ENCODE measurements around the gene TRPM2.

GRCh38 chr21:44418876-44419230 lies 65.4 kb downstream of the TRPM2 start:
- TF ChIP-seq, protein P1, sequence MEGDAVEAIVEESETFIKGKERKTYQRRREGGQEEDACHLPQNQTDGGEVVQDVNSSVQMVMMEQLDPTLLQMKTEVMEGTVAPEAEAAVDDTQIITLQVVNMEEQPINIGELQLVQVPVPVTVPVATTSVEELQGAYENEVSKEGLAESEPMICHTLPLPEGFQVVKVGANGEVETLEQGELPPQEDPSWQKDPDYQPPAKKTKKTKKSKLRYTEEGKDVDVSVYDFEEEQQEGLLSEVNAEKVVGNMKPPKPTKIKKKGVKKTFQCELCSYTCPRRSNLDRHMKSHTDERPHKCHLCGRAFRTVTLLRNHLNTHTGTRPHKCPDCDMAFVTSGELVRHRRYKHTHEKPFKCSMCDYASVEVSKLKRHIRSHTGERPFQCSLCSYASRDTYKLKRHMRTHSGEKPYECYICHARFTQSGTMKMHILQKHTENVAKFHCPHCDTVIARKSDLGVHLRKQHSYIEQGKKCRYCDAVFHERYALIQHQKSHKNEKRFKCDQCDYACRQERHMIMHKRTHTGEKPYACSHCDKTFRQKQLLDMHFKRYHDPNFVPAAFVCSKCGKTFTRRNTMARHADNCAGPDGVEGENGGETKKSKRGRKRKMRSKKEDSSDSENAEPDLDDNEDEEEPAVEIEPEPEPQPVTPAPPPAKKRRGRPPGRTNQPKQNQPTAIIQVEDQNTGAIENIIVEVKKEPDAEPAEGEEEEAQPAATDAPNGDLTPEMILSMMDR (conservative IDR thresholded peaks at IDR 0.05), result no peak
- no peak for TF ChIP-seq ZFX (IDR thresholded peaks at IDR 0.05)

Measured in C4-2B (cell line).